Fibroblast of mammary gland (primary cell): ENCODE results near the gene PRDM15.

ENCODE experiments used
- DNase-seq: peaks from one replicate; pipeline ENCODE4 v3.0.0-alpha.2; 2010; ENCODE audit warnings: low read depth
- H3K4me3 ChIP-seq: 2 replicates; pipeline ENCODE4 v1.5.1; 2011; ENCODE audit warnings: low read depth, mild to moderate bottlenecking, low read length, moderate library complexity; ENCODE audit not compliant: control insufficient read depth
- CTCF ChIP-seq: conservative IDR thresholded peaks from 2 replicates; pipeline ENCODE4 v1.5.1; 2011; ENCODE audit warnings: low read depth, low read length, inconsistent platforms; ENCODE audit not compliant: control insufficient read depth, insufficient read depth

PRDM15 gene

DNA sequence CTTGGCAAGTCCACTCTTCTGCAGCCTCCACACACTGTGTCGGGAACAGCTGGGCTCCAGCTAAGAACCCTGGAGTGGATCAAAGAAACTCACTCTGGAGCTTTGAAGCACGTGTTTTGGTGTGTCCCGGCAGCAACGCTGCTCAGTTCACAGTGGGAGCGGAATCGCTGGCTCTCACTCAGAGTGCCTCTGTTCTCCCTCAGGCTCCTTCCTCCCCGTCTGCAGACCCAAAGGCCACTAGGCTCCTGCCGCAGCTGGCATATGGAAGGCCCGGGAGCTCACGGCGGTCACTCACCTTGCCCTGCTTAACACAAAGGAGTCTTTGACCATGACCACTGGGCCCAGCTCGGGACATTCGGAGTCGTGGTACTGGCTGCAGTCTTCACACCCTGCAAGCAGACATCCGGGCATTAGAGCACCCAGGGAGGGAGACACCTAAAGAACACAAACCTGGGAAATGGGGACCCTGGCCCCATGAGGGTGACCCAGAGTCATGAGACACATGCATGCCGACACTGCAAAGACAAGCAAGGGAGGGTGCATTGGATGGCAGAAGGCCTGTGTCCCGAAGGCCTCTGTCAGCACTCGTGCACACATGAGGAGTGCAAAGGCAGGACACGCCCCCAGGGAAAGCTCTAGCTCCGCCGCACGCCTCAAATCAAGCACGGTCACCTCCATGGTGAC lies 19.7 kb downstream of the PRDM15 start:
- DNase-seq = no peak
- no peak overlapping the region for H3K4me3 ChIP-seq
- TF ChIP-seq CTCF = no peak

DNA sequence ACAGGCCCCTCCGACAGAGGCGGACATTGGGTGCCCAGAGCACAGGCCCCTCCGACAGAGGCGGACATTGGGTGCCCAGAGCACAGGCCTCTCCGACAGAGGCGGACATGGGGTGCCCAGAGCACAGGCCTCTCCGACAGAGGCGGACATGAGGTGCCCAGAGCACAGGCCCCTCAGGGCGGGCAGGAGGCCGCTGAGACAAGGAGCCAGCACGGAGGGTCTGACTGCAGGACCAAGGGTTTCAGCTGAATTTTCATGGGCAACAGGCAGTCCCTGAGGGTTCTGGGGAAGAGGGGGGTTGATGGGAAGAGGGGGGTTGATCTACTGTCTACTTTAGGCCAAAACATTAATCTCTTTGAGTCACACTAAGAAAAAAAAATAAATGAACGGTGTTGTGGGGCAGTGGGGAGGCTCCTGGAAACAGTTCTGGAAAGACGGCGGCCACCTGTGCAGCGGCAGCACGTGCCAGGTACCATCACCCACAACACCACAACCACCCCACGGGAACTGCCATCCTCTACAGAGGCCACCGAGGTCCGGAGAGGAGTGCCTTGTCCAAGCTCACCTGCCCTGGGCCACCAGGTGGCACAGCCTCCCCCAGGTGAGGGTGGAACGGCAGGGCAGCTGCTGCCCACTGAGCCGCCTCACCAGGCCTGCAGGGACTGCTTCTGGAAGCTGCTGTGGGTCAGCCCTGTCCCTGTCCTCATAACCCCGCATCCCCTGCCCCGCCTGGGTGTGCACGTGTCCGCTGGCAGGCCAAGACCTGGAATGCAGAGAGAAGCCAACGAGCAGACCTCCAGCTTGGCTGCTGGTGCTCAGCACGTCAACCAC lies 20.5 kb downstream of the PRDM15 start:
- DNase-seq = no peak
- H3K4me3 ChIP-seq = no peak overlapping the region
- TF ChIP-seq CTCF = no peak

- no peak for TF ChIP-seq CTCF
- no peak overlapping the region for H3K4me3 ChIP-seq
- DNase-seq = no peak
Measured at GRCh38 chr21:41857771-41858300, 21.3 kb downstream of the PRDM15 start.

GRCh38 chr21:41856572-41856971 lies 22.6 kb downstream of the PRDM15 start:
- DNase-seq = no peak
- TF ChIP-seq CTCF = no peak
- no peak overlapping the region for H3K4me3 ChIP-seq

DNA sequence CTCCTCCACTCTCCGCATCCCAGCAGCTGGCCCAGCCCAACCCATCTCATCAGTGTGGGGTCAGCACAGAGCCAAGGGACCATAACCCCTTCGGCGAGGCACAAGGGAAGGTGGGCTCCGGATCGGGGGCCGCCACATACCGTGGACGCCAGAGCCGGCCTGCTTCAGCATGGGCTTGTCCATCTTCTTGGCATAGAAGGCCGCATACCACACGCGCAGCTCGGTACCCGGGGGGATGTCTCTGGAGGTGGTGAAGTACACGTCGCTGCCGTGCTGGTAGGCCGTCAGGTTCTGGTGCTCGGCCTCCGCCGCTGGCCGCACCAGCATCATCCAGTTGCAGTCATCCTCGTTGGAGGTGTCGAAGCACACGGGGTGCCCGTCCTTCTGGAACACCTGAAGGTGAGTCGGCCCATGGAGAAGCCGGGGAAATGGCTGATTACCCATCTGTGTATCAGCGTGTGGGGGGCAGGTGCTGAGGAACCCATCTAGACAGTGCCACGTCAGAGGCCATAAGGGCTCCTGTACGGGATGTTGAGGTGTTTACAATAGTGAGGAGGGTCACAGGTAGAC lies 24.6 kb downstream of the PRDM15 start:
- no peak overlapping the region for H3K4me3 ChIP-seq
- no peak for TF ChIP-seq CTCF
- DNase-seq = no peak

GRCh38 chr21:41852929-41853320 lies 26.2 kb downstream of the PRDM15 start:
- TF ChIP-seq CTCF = no peak
- DNase-seq = no peak
- H3K4me3 ChIP-seq = no peak overlapping the region
